Activated T-helper 1 cell treated with anti-CD3 and anti-CD28 coated beads, Interleukin-2, amount 50 U/mL, for 16 hours (primary cell): ENCODE measurements around the gene CCL11.

Experiments used
- DNase-seq, 2 donors: peaks; one replicate each; pipeline ENCODE4 v3.0.0-alpha.2; 2020; ENCODE audit warnings: low read depth in 1 of 2, low spot score in 1 of 2

Gene CCL11

GRCh38 chr17:34257299-34257985 is 28.1 kb upstream of the CCL11 start:
- no peak for DNase-seq

DNA sequence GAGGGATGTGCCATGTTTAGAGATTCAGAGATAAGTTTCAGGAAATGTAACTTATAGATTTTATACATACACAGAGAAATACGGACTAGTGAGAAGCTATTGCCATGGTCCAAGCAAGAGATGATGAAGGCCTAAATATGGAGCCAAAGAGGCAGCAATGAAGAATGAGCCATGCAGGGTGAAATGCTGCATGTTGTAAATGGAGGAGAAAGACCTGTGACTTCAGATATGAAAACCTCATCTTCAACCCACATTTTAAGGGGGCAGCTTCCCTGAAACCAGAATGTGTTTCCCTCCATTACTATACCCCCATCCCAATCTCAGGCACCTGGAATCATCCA is 27.6 kb upstream of the CCL11 start:
- no peak for DNase-seq

DNA sequence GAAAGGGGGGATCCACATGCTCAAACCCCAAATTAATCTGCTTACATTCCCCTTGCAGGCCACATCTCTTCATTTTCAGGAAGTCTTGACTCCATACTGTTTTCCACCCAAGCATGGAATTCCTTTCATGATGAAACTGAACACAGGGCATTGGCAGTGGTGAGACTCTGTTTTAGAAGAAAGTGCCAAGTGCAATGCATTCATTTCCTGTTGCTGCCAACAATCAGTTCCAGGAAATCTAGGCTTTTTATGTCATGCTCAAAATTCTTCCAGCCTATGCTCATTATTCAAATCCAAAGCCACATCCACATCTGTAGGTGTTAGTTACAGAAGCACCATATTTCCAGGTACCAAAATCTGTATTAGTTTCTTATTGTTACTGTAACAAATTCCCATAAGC is 26.4 kb upstream of the CCL11 start:
- no peak for DNase-seq

- no peak for DNase-seq
Measured at GRCh38 chr17:34260861-34261260, 24.7 kb upstream of the CCL11 start.

DNA sequence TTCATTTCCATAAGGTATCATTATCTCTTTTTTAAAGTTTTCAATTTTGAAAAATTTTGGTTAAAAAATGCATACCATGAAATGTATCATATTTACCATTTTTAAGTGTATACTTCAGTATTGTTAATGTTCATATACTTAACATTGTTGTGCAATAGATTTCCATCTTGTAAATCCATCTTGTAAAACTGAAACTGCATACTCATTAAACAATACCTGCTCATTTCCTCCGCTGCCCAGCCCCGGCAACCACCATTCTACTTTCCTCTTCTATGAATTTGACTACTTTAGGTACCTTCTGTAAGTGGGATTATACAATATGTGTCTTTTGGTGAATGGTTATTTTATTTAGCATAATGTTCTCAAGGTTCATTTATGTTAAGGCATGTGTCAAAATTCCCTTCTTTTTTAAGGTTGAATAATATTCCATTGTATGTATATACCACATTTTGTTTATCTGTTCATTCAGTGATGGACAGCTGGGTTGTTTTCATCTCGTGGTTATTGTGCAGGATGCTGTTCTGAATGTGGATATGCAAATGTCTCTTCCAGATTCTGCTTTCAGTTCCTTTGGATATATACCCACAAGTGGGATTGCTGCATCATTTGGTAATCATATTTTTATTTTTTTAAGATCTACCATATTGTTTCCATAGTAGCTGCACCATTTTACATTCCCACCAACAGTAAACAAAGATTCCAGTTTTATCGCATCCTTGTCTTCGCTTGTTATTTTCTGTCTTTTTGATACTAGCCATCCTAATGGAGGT is 23.8 kb upstream of the CCL11 start:
- no peak for DNase-seq

GRCh38 chr17:34265711-34266110 is 19.8 kb upstream of the CCL11 start:
- DNase-seq = no peak

DNA sequence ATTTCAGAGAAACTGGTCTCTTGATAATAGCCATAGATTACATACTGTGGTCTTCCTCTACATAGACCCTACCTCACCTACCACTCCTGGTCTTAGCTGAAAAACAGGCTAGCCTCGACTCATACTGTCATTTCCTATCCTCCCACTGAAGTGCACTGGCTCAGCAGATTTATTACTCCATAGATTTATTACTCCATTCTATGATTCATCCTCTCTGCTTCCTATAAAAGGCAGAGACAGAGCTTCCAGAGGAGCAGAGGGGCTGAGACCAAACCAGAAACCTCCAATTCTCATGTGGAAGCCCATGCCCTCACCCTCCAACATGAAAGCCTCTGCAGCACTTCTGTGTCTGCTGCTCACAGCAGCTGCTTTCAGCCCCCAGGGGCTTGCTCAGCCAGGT is 15.6 kb upstream of the CCL11 start, which contains the start of gene CCL7:
Gene CCL7, plus strand, starts transcription at position 253 of the 400 bp plus-strand sequence. Its CDS starts 70 bp downstream, at position 323.
- DNase-seq = no peak

DNA sequence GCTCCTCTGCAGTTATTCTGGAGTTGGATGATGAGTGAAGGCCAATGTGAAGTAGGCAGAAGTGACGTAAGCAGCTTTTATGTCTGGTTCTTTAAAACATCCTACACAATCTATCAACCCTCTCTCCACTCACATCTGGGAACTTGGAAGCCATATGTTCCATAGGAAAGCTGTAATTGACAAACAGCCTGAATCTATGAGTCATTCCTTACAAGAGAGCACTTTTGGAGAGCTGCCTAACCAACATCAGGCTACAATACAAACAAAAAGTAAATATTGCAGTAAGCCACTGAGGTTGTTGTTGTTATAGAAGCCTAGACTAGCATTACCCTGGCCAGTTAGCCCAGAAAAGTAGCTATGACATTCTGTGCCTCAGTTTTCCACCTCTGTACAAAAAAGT is 9.7 kb upstream of the CCL11 start:
- no peak for DNase-seq

DNA sequence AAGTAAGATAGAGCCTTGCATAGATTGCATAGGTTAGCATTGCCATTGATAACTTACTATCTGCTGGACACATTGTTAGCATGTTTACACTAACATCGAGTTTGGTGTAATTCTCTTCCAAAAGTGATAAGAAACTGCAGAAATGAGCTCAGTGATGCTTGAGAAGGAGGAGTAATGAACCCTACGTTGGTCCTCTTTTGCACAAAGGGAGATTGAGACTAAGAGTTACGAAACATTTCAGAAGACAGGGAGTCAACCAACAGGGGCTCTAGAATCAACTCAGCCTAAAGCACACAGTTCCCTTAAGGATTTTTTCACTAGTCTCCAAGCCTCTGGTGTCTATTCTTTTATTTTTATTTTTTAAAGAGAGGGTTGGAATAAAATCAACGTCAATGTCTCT is 8.7 kb upstream of the CCL11 start:
- DNase-seq = no peak

DNA sequence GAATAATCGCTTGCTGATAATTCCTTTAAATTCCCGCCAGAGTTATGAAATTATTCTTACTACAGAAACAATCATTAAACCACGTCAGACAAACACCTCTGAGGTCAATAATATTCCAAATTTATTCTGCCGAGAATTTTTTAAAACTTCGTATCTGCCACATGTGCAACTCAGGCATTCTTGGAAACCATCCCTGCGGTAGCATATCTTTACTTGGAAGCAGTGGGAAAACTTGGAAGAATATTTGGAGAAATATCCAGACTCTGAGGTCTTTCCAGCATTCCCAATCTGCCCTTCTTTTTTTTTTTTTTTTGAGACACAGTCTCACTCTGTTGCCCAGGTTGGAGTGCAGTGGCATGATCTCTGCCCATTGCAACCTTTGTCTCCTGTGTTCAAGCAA is 2.0 kb upstream of the CCL11 start:
- DNase-seq = no peak

DNA sequence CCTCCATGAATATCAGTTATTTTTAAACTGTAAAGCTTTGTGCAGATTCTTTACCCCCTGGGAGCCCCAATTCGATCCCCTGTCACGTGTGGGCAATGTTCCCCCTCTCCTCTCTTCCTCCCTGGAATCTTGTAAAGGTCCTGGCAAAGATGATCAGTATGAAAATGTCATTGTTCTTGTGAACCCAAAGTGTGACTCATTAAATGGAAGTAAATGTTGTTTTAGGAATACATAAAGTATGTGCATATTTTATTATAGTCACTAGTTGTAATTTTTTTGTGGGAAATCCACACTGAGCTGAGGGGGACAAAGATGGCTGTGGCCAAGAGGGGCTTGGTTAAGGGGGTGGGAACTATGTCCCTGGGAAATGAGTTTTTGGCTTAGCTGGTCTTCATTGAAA is 2.3 kb downstream of the CCL11 start:
- DNase-seq = no peak

- no peak for DNase-seq
Measured at GRCh38 chr17:34290586-34290985, 5.0 kb downstream of the CCL11 start.

GRCh38 chr17:34291721-34292348 is 6.3 kb downstream of the CCL11 start:
- no peak for DNase-seq

DNA sequence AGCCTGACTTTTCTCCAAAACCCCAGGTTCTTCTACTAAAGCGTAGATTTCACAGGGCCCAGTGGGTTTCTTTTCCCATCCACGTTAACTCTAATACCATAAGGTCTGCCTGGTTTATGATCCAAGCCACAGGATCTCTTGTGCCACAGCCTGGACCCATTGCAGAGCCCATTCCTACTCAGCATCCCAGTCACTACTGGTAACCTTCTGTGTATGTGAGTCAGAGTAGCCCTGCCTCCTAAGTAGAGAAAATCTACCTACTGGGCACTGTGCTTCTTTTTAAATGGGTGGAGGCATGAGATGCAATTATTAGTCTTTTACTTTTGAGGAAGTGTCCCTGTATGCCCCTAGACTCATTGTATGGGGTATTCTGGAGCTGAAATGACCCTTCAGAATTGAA is 13.5 kb downstream of the CCL11 start:
- no peak for DNase-seq

- no peak for DNase-seq
Measured at GRCh38 chr17:34299956-34300577, 14.5 kb downstream of the CCL11 start.

GRCh38 chr17:34300652-34301370 is 15.3 kb downstream of the CCL11 start:
- DNase-seq = no peak

DNA sequence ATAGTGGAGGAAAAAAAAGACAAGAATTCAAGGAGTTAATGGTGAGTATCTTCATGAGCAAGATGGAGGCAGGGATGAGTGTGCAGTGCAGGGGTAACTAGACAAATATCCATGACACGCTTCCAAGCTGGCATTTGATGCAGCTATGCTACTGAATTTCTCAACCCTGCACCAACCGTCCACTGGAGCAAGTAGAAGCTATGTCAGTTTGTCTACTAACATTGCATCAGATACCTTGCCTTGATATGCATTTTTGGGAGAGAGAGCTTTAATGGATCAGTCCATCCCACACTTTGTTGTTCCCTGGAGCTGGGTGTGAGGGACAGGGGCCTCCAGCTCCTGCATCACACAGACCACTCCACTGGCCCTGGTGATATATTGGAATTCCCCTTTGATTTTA is 16.4 kb downstream of the CCL11 start:
- DNase-seq = no peak

- DNase-seq = no peak
Measured at GRCh38 chr17:34302636-34303035, 17.1 kb downstream of the CCL11 start.

DNA sequence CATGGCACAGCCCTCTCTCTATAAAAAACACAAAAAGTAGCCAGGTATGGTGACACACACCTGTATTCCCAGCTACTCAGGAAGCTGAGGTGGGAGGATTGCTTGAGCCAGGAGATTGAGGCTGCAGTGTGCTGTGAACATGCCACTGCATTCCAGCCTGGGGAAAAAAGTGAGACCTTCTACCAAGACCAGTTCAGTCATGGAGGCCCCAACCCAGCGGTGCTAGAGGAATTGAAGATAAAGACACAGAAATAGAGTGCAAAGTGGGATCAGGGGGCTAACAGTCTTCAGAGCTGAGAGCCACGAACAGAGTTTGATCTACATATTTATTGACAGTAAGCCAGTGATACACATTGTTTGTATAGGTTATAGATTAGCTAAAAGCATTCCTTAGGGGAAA is 18.1 kb downstream of the CCL11 start:
- no peak for DNase-seq

DNA sequence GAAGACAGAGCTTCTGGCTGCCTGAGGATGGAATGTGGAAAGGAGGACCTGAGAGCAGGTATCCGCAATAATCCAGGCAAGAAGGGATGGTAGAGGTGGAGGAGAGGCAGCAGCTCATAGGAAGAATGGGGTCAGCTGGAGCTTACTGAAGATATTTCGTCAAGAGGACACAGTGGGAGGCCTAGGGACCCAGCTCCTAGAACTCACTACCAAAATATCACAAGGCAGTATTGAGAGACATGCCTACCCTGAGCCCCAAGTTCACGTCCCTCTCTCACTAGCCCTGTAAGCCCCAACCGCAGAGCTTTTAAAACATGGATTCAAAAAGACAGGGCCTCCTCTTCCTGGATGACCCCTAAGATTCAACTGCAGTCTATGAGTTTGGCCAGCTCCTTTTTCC is 19.5 kb downstream of the CCL11 start:
- DNase-seq = no peak

DNA sequence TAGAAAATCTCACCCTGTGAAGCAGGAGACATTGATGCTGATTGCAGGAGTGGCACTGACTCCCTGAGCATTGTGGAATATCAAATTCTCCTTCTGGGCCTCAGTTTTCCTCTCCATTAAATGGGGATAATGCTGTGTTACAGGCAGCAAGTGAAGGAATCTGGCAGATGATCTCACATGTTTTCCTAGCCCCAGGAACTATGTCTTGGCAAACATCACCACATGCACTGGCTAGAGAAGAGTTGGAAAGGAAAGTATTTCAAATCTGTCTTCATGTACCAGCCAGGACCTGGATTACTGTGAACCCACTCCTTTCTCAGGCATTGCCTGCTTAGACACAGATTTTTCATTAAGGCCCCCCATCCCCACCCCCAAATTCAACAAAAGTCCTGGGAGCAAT is 20.1 kb downstream of the CCL11 start:
- no peak for DNase-seq
